OCI-LY7 (cell line): Measurements from ENCODE around the gene TTC31. TPM values are rescaled to one million over a fixed set of nuclear protein-coding genes. Genes with fewer than 3 reads are reported as not detected.

Experiments
- BruUV-seq: library from RNA; stranded (reverse); fragments of 400-500 nt; replicated peaks from 2 replicates; lab custom pipeline; 2021; lab: Mats Ljungman, UMichigan
- CTCF ChIA-PET: fragments of 300-600 bp; sonication (Branson Sonifier 250); formaldehyde crosslinking; loops from one replicate; lab custom pipeline; 2022; ENCODE audit warnings: antibody characterized with exemption; ENCODE audit not compliant: unreplicated experiment; lab: Charles Lee
- POLR2A ChIA-PET: fragments of 300-600 bp; sonication (Branson Sonifier 250); formaldehyde crosslinking; loops from one replicate; lab custom pipeline; 2022; ENCODE audit warnings: antibody characterized with exemption; lab: Charles Lee
- DNase-seq: peaks from one replicate; pipeline ENCODE4 v3.0.0-alpha.2; 2015; ENCODE audit warnings: low spot score
- H2AFZ ChIP-seq: fragments of 200-600 bp; sonication (generic), shearing (Covaris generic); 2 replicates; pipeline ENCODE4 v1.6.1; 2014; ENCODE audit warnings: mild to moderate bottlenecking, antibody characterized with exemption, low read length, moderate library complexity
- H3K27ac ChIP-seq: fragments of 200-600 bp; sonication (generic); 2 replicates; pipeline ENCODE4 v1.5.1; 2014; ENCODE audit warnings: mixed run types, low read depth, mild to moderate bottlenecking, moderate library complexity, low read length, inconsistent platforms; ENCODE audit not compliant: poor library complexity, severe bottlenecking
- H3K36me3 ChIP-seq: fragments of 200-600 bp; sonication (generic); 2 replicates; pipeline ENCODE4 v1.6.1; 2014; ENCODE audit warnings: mild to moderate bottlenecking, antibody characterized with exemption, low read length, moderate library complexity, mixed read lengths; ENCODE audit not compliant: insufficient read depth
- H3K4me1 ChIP-seq: fragments of 200-600 bp; sonication (generic); 2 replicates; pipeline ENCODE4 v1.5.1; 2014; ENCODE audit warnings: mild to moderate bottlenecking, low read length; ENCODE audit not compliant: insufficient read depth, poor library complexity, severe bottlenecking
- H3K4me2 ChIP-seq: fragments of 200-600 bp; sonication (generic); 2 replicates; pipeline ENCODE4 v1.6.1; 2014; ENCODE audit warnings: mild to moderate bottlenecking, low read length
- H3K4me3 ChIP-seq: fragments of 200-600 bp; sonication (generic); 2 replicates; pipeline ENCODE4 v1.5.1; 2014; ENCODE audit warnings: mild to moderate bottlenecking, low read depth, low read length; ENCODE audit not compliant: poor library complexity, severe bottlenecking
- H3K79me2 ChIP-seq: fragments of 200-600 bp; sonication (generic); 2 replicates; pipeline ENCODE4 v1.6.1; 2016; ENCODE audit warnings: low read depth, mild to moderate bottlenecking, low read length, moderate library complexity, mixed read lengths; ENCODE audit not compliant: insufficient read depth
- H3K9me2 ChIP-seq: fragments of 200-600 bp; sonication (generic); 2 replicates; pipeline ENCODE4 v1.6.1; 2016; ENCODE audit warnings: mild to moderate bottlenecking, low read length, mixed read lengths; ENCODE audit not compliant: insufficient read depth
- H3K9me3 ChIP-seq: fragments of 200-600 bp; sonication (generic); 2 replicates; pipeline ENCODE4 v1.6.1; 2014; ENCODE audit warnings: mild to moderate bottlenecking, mixed run types, low read length, mixed read lengths
- H4K20me1 ChIP-seq: fragments of 200-600 bp; sonication (generic); 2 replicates; pipeline ENCODE4 v1.6.1; 2014; ENCODE audit warnings: mild to moderate bottlenecking, antibody characterized with exemption, low read length, moderate library complexity, mixed read lengths; ENCODE audit not compliant: insufficient read depth
- EZH2phosphoT487 ChIP-seq: fragments of 200-600 bp; sonication (generic); IDR thresholded peaks from 2 replicates; pipeline ENCODE4 v1.6.1; 2018; ENCODE audit warnings: low read depth, borderline replicate concordance, mild to moderate bottlenecking, mixed run types, antibody characterized with exemption, low read length, moderate library complexity, mixed read lengths
- intact Hi-C: fragments of 100-400 bp; cut with micrococcal nuclease; formaldehyde crosslinking; loops from one replicate; pipeline ENCODE4 v1.10.0; 2022; ENCODE audit not compliant: unreplicated experiment
- total RNA-seq, 2 experiments: library from RNA; depleted of rRNA in 1 of 2; stranded (reverse); fragments of >200 nt in 1 of 2; shearing (Covaris generic) in 1 of 2; gene quantifications; 2 replicates each; pipeline ENCODE4 v1.2.3, GENCODE V29; 2014 to 2022
- TF ChIP-seq, protein P1 (sequence below): fragments of 200-600 bp; sonication (generic); conservative IDR thresholded peaks from 2 replicates; pipeline ENCODE4 v1.5.1; 2014; ENCODE audit warnings: mild to moderate bottlenecking, antibody characterized with exemption, low read length, moderate library complexity, mixed read lengths

TTC31 gene
- total RNA-seq, 2 experiments from 2014 or later: 31.5 to 34.6 TPM

GRCh38 chr2:74457549-74458131 is 25.2 kb upstream of the TTC31 start:
- TF ChIP-seq, protein P1, sequence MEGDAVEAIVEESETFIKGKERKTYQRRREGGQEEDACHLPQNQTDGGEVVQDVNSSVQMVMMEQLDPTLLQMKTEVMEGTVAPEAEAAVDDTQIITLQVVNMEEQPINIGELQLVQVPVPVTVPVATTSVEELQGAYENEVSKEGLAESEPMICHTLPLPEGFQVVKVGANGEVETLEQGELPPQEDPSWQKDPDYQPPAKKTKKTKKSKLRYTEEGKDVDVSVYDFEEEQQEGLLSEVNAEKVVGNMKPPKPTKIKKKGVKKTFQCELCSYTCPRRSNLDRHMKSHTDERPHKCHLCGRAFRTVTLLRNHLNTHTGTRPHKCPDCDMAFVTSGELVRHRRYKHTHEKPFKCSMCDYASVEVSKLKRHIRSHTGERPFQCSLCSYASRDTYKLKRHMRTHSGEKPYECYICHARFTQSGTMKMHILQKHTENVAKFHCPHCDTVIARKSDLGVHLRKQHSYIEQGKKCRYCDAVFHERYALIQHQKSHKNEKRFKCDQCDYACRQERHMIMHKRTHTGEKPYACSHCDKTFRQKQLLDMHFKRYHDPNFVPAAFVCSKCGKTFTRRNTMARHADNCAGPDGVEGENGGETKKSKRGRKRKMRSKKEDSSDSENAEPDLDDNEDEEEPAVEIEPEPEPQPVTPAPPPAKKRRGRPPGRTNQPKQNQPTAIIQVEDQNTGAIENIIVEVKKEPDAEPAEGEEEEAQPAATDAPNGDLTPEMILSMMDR: no peak
- TF ChIP-seq EZH2phosphoT487: no peak
- peak overlapping the region; percentile 98 for H3K4me3 ChIP-seq
- no peaks in the 10 kb centered on the region for H3K9me2 ChIP-seq
- ChIA-PET CTCF (interaction anchor here (0.8 to 1.0 kb wide), 2 partner anchors 15 to 21 kb away, joined by 5 to 6 read pairs; no protein-coding TSS in a partner anchor), POLR2A (interaction anchor here (0.6 to 3.1 kb wide), 16 partner anchors 9 to 1074 kb away, joined by 3 to 25 read pairs (median 4); partner anchors contain the start of genes CCDC142, MRPL53, RTKN and TTC31)
- BruUV-seq: no TSS peak
- H3K4me2 ChIP-seq: peak overlapping the region; percentile 83
- H3K4me1 ChIP-seq: peaks cover 36% of the 10 kb centered on the region
- H4K20me1 ChIP-seq: no peaks in the 10 kb centered on the region
- peak; percentile 90 for DNase-seq
- intact Hi-C loops: loop anchor here (1.0 kb wide), 2 partner anchors 26 to 72 kb away; partner anchors contain the start of genes AUP1, HTRA2 and TTC31
- H3K9me3 ChIP-seq: no peaks in the 10 kb centered on the region
- H3K79me2 ChIP-seq: peaks cover 22% of the 10 kb centered on the region
- peak overlapping the region; percentile 77 for H2AFZ ChIP-seq
- peak overlapping the region; percentile 92 for H3K27ac ChIP-seq
- peaks cover 28% of the 10 kb centered on the region for H3K36me3 ChIP-seq

GRCh38 chr2:74458132-74458937 is 24.5 kb upstream of the TTC31 start, which contains the start of gene WBP1:
TSS of gene WBP1 (plus strand) at chr2:74458438. CDS start at chr2:74458603, 165 bp downstream.
- peak within 1 kb of the TSS; percentile 98 for H3K4me3 ChIP-seq
- peaks cover 35% of the 10 kb centered on the region for H3K36me3 ChIP-seq
- intact Hi-C loops: no loop called here
- TSS peak; percentile 58 for BruUV-seq
- H4K20me1 ChIP-seq: no peaks in the 10 kb centered on the region
- peaks cover 29% of the 10 kb centered on the region for H3K4me1 ChIP-seq
- TF ChIP-seq, protein P1: no peak
- no peak for TF ChIP-seq EZH2phosphoT487
- no peaks in the 10 kb centered on the region for H3K9me2 ChIP-seq
- H3K79me2 ChIP-seq: peaks cover 22% of the 10 kb centered on the region
- CTCF ChIA-PET: interaction anchor here (0.6 to 1.0 kb wide), 2 partner anchors 15 to 18 kb away, joined by 3 to 6 read pairs; no protein-coding TSS in a partner anchor
- H3K4me2 ChIP-seq: peak within 1 kb of the TSS; percentile 100
- peak within 1 kb of the TSS; percentile 77 for H2AFZ ChIP-seq
- POLR2A ChIA-PET: interaction anchor here (0.6 to 3.1 kb wide), 14 partner anchors 9 to 1075 kb away, joined by 3 to 25 read pairs (median 4); partner anchors contain the start of genes CCDC142, MRPL53 and TTC31
- peak within 1 kb of the TSS; percentile 92 for H3K27ac ChIP-seq
- H3K9me3 ChIP-seq: no peaks in the 10 kb centered on the region
- DNase-seq: peak; percentile 100
